H1 (cell line): ENCODE data around the gene ACACA. TPM values are rescaled to one million over a fixed set of nuclear protein-coding genes. Genes with fewer than 3 reads are reported as not detected.

Experiments used
- CTCF ChIA-PET: fragments of 300-600 bp; sonication (Branson Sonifier 250); formaldehyde crosslinking; loops from one replicate; lab custom pipeline; 2021; ENCODE audit not compliant: partially characterized antibody; lab: Charles Lee
- POLR2A ChIA-PET: fragments of 300-600 bp; sonication (Branson Sonifier 250); formaldehyde crosslinking; loops from one replicate; lab custom pipeline; 2021; ENCODE audit warnings: inconsistent platforms; ENCODE audit not compliant: partially characterized antibody; lab: Charles Lee
- DNase-seq, 2 experiments: peaks; one replicate each; pipeline versions ENCODE4 v3.0.0 to v3.0.0-alpha.2; 2010 to 2022; ENCODE audit warnings: low spot score in 2 of 2, low read depth in 1 of 2, mixed read lengths in 1 of 2
- FAIRE-seq: peaks from 2 replicates; lab custom pipeline; 2011; peaks lifted over from hg19 to GRCh38; lab: Jason Lieb, UNC
- H2AFZ ChIP-seq: 2 replicates; pipeline ENCODE4 v1.8.1; 2012; ENCODE audit warnings: low read length, inconsistent platforms
- H2AK5ac ChIP-seq: 2 replicates; pipeline ENCODE4 v1.6.1; 2013; ENCODE audit warnings: low read depth, low read length
- H2BK120ac ChIP-seq: replicated peaks from 2 replicates; pipeline ENCODE3; 2013; ENCODE audit warnings: low read depth, low read length, inconsistent platforms
- H2BK12ac ChIP-seq: 2 replicates; pipeline ENCODE4 v1.6.1; 2013; ENCODE audit warnings: low read depth, low read length
- H2BK15ac ChIP-seq: 2 replicates; pipeline ENCODE4 v1.6.1; 2013; ENCODE audit warnings: low read length
- H2BK20ac ChIP-seq: 2 replicates; pipeline ENCODE4 v1.6.1; 2013; ENCODE audit warnings: low read length
- H2BK5ac ChIP-seq: 2 replicates; pipeline ENCODE4 v1.6.1; 2013; ENCODE audit warnings: low read depth, low read length
- H3K14ac ChIP-seq: 2 replicates; pipeline ENCODE4 v1.6.1; 2013; ENCODE audit warnings: inconsistent platforms; ENCODE audit not compliant: insufficient read length
- H3K18ac ChIP-seq: 2 replicates; pipeline ENCODE4 v1.6.1; 2013; ENCODE audit warnings: low read length; ENCODE audit errors: extremely low read depth
- H3K23ac ChIP-seq: 2 replicates; pipeline ENCODE4 v1.6.1; 2013; ENCODE audit warnings: inconsistent platforms; ENCODE audit not compliant: insufficient read length
- H3K23me2 ChIP-seq: 2 replicates; pipeline ENCODE4 v1.6.1; 2013; ENCODE audit warnings: low read depth, low read length
- H3K27ac ChIP-seq: 2 replicates; pipeline ENCODE4 v1.6.1; 2011; ENCODE audit warnings: low read depth, low read length, inconsistent platforms
- H3K27me3 ChIP-seq, 4 experiments: replicated peaks in 1 of 4; 1 replicate in 1 of 4; 2 replicates in 3 of 4; pipeline versions ENCODE4 v1.6.1 to v1.8.1; 2011 to 2013; ENCODE audit warnings: low read length in 3 of 4, mild to moderate bottlenecking in 3 of 4, inconsistent platforms in 2 of 4, mixed read lengths in 2 of 4, moderate library complexity in 1 of 4; ENCODE audit not compliant: control insufficient read depth in 3 of 4, insufficient read depth in 3 of 4; ENCODE audit errors: extremely low read depth in 1 of 4
- H3K36me3 ChIP-seq, 4 experiments: 2 replicates each; pipeline versions ENCODE4 v1.6.1 to v1.8.1; 2011 to 2013; ENCODE audit warnings: mild to moderate bottlenecking in 4 of 4, low read length in 3 of 4, moderate library complexity in 2 of 4, control low read depth in 1 of 4, inconsistent platforms in 1 of 4; ENCODE audit not compliant: insufficient read depth in 4 of 4, control insufficient read depth in 2 of 4
- H3K4ac ChIP-seq: replicated peaks from 2 replicates; pipeline ENCODE3; 2013; ENCODE audit warnings: low read length, low read depth, mixed read lengths, inconsistent platforms; ENCODE audit not compliant: insufficient read length
- H3K4me1 ChIP-seq, 4 experiments: replicated peaks in 1 of 4; 1 replicate in 1 of 4; 2 replicates in 3 of 4; pipeline versions ENCODE4 v1.6.1 to v1.8.1; 2011 to 2013; ENCODE audit warnings: low read length in 3 of 4, inconsistent platforms in 2 of 4, mixed read lengths in 1 of 4; ENCODE audit not compliant: insufficient read depth in 4 of 4, control insufficient read depth in 3 of 4
- H3K4me2 ChIP-seq, 2 experiments: 2 replicates each; pipeline versions ENCODE4 v1.6.1 to v1.8.1; 2011 to 2013; ENCODE audit warnings: low read depth in 2 of 2, low read length in 2 of 2, control low read depth in 1 of 2, inconsistent platforms in 1 of 2, mild to moderate bottlenecking in 1 of 2; ENCODE audit not compliant: insufficient read depth in 1 of 2
- H3K4me3 ChIP-seq, 4 experiments: fragments of 200-600, 300-600 bp in 1 of 4; sonication (generic), shearing (Covaris generic), sonication (Bioruptor Twin) in 1 of 4; 2 replicates each; pipeline versions ENCODE4 v1.5.1 to v1.8.1; 2011 to 2016; ENCODE audit warnings: low read length in 4 of 4, low read depth in 3 of 4, control low read depth in 2 of 4, inconsistent platforms in 2 of 4, mild to moderate bottlenecking in 2 of 4, mixed read lengths in 1 of 4, moderate library complexity in 1 of 4; ENCODE audit not compliant: insufficient read depth in 2 of 4; ENCODE audit errors: extremely low read depth in 1 of 4
- H3K56ac ChIP-seq: replicated peaks from 2 replicates; pipeline ENCODE3; 2013; ENCODE audit warnings: low read depth, mild to moderate bottlenecking, mixed read lengths, low read length, inconsistent platforms; ENCODE audit not compliant: insufficient read length
- H3K79me1 ChIP-seq: 2 replicates; pipeline ENCODE4 v1.6.1; 2013; ENCODE audit warnings: low read depth, low read length, control low read depth
- H3K79me2 ChIP-seq, 2 experiments: 2 replicates each; pipeline versions ENCODE4 v1.6.1 to v1.8.1; 2012 to 2013; ENCODE audit warnings: low read length in 2 of 2, mild to moderate bottlenecking in 2 of 2, inconsistent platforms in 1 of 2; ENCODE audit not compliant: insufficient read depth in 2 of 2, control insufficient read depth in 1 of 2
- H3K9ac ChIP-seq, 4 experiments: replicated peaks in 1 of 4; 1 replicate in 1 of 4; 2 replicates in 3 of 4; pipeline versions ENCODE4 v1.6.1 to v1.8.1; 2011 to 2013; ENCODE audit warnings: low read depth in 3 of 4, low read length in 3 of 4, control low read depth in 2 of 4, mild to moderate bottlenecking in 2 of 4, moderate library complexity in 2 of 4, inconsistent platforms in 1 of 4; ENCODE audit errors: extremely low read depth in 1 of 4
- H3K9me3 ChIP-seq, 2 experiments: 2 replicates each; pipeline versions ENCODE4 v1.6.1 to v1.8.1; 2012 to 2013; ENCODE audit warnings: mild to moderate bottlenecking in 2 of 2, moderate library complexity in 2 of 2, control low read depth in 1 of 2, inconsistent platforms in 1 of 2, low read depth in 1 of 2, low read length in 1 of 2, mixed read lengths in 1 of 2; ENCODE audit not compliant: insufficient read depth in 2 of 2
- H4K20me1 ChIP-seq, 2 experiments: replicated peaks in 1 of 2; 2 replicates each; pipeline versions ENCODE3 to v1.8.1; 2011 to 2013; ENCODE audit warnings: inconsistent platforms in 2 of 2, low read length in 2 of 2, mild to moderate bottlenecking in 1 of 2; ENCODE audit not compliant: insufficient read depth in 2 of 2, control insufficient read depth in 1 of 2
- H4K5ac ChIP-seq: 2 replicates; pipeline ENCODE4 v1.6.1; 2013; ENCODE audit warnings: low read length, low read depth, mixed read lengths, inconsistent platforms; ENCODE audit not compliant: insufficient read length
- H4K8ac ChIP-seq: 2 replicates; pipeline ENCODE4 v1.8.0; 2013; ENCODE audit warnings: mild to moderate bottlenecking, moderate library complexity, low read length, inconsistent platforms; ENCODE audit not compliant: insufficient read depth; ENCODE audit errors: extremely low read depth
- H4K91ac ChIP-seq: replicated peaks from 2 replicates; pipeline ENCODE3; 2013; ENCODE audit warnings: low read length, mixed read lengths, inconsistent platforms; ENCODE audit not compliant: insufficient read length
- ASH2L ChIP-seq: fragments of 200-600, 300-600 bp; sonication (generic); IDR thresholded peaks from one replicate; pipeline ENCODE4 v1.7.1; 2017; ENCODE audit warnings: low read length
- CBX5 ChIP-seq: fragments of 300-800, 300-1000 bp; sonication (generic); IDR thresholded peaks from 2 replicates; pipeline ENCODE4 v1.7.1; 2016; ENCODE audit warnings: antibody characterized with exemption, low read length, low read depth
- CBX8 ChIP-seq: fragments of 300-800, 300-1000 bp; sonication (generic); IDR thresholded peaks from 2 replicates; pipeline ENCODE4 v1.7.1; 2016; ENCODE audit warnings: low read depth, low read length, borderline replicate concordance
- CREB1 ChIP-seq: IDR thresholded peaks from 2 replicates; pipeline ENCODE4 v1.6.1; 2012; ENCODE audit warnings: inconsistent platforms
- CTBP2 ChIP-seq: IDR thresholded peaks from 2 replicates; pipeline ENCODE4 v1.7.0; 2011; ENCODE audit warnings: borderline replicate concordance, mild to moderate bottlenecking, moderate library complexity, mixed read lengths, low read length; ENCODE audit not compliant: insufficient read depth, insufficient read length
- NANOG ChIP-seq: IDR thresholded peaks from 2 replicates; pipeline ENCODE4 v1.6.1; 2011; ENCODE audit warnings: low read length, low read depth, mild to moderate bottlenecking, inconsistent platforms; ENCODE audit not compliant: insufficient read depth, poor library complexity, severe bottlenecking
- PHF8 ChIP-seq: fragments of 200-600 bp; sonication (generic); conservative IDR thresholded peaks from 2 replicates; pipeline ENCODE4 v1.7.1; 2012; ENCODE audit warnings: low read depth, mild to moderate bottlenecking, inconsistent platforms, low read length, moderate library complexity
- POLR2A ChIP-seq, 2 experiments: IDR thresholded peaks; 1 replicate in 1 of 2; 2 replicates in 1 of 2; pipeline ENCODE4 v1.6.1; 2011; ENCODE audit warnings: low read depth in 2 of 2, low read length in 2 of 2, mild to moderate bottlenecking in 2 of 2; ENCODE audit errors: control extremely low read depth in 1 of 2
- RBBP5 ChIP-seq: IDR thresholded peaks from 2 replicates; pipeline ENCODE4 v1.7.1; 2012; ENCODE audit warnings: low read depth, mild to moderate bottlenecking, inconsistent platforms, low read length, moderate library complexity, borderline replicate concordance
- RFX5 ChIP-seq: IDR thresholded peaks from 2 replicates; pipeline ENCODE4 v1.6.1; 2011; ENCODE audit warnings: low read depth, low read length, improper control_type of control experiment, borderline replicate concordance
- SIX5 ChIP-seq: IDR thresholded peaks from 2 replicates; pipeline ENCODE4 v1.6.1; 2011; ENCODE audit warnings: mild to moderate bottlenecking, low read depth, low read length
- SP1 ChIP-seq: IDR thresholded peaks from 2 replicates; pipeline ENCODE4 v1.6.1; 2011; ENCODE audit warnings: low read depth, low read length
- SP2 ChIP-seq: IDR thresholded peaks from 2 replicates; pipeline ENCODE4 v1.6.1; 2012; ENCODE audit warnings: mild to moderate bottlenecking, low read length, inconsistent platforms
- YY1 ChIP-seq: IDR thresholded peaks from 2 replicates; pipeline ENCODE4 v1.6.1; 2011; ENCODE audit warnings: low read depth, mild to moderate bottlenecking, low read length
- WGBS, 2 experiments: shearing (Covaris generic) in 1 of 2; methylation state at CpG; one replicate each; pipeline versions ENCODE4 v1.1.6 to v1.1.7; 2013 to 2015; ENCODE audit warnings: low lambda C conversion rate in 2 of 2, mixed read lengths in 2 of 2, inconsistent platforms in 1 of 2, low coverage in 1 of 2, missing lambda C conversion rate in 1 of 2; ENCODE audit not compliant: insufficient replicate concordance in 2 of 2, insufficient coverage in 1 of 2, insufficient read length in 1 of 2; ENCODE audit errors: extremely low coverage in 1 of 2, missing lambda C conversion rate in 1 of 2; 5-methylcytosine and 5-hydroxymethylcytosine counted together
- polyA plus RNA-seq, 7 experiments: library from polyadenylated mRNA; depleted of rRNA in 3 of 7; stranded (reverse) in 5 of 7; unstranded in 2 of 7; fragments of >200 nt in 5 of 7; fragments of 200-250 nt in 2 of 7; gene quantifications; 1 replicate in 5 of 7; 2 replicates in 1 of 7; 4 replicates in 1 of 7; pipeline versions ENCODE4 v1.2.1 to v1.2.3, GENCODE V29; 2011 to 2013; ENCODE audit warnings: missing spikeins in 2 of 7, mixed read lengths in 2 of 7
- total RNA-seq: library from RNA; stranded (reverse); fragmentation: NEBNext Ultra II Directional; extraction: Animal tissue kit (Norgen Biotek cat#: 25700); gene quantifications from 2 replicates; pipeline ENCODE4 v1.2.1, GENCODE V29; 2021

Gene ACACA
- total and polyA plus RNA-seq, 2 of the 8 experiments (the other 6 are each of a cell fraction or from before 2014, with no cell fraction given): 74.0 to 160 TPM

DNA sequence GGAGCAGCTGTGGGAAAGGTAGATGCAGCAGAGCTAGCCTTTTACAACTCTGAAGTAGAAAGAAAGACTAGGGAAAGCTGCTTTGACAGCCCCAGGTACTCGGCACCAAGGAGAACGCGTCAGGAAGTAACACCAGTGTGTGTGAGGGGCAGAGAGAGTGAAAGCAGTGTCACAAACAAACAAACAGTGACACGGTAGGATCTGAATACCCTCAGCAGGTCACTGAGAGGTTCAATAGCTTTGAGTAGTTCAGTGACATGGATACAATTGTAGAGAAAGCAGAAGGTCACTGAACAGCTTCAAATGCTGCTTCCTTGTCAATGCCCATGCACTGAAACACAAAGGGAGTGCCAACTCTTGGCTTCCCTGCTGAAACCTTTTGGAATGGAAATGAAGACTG is 181.2 kb downstream of the ACACA start:
- H3K27ac ChIP-seq: peak overlapping the region; percentile 33; the same call in 1 of the 2 replicates
- no peak for FAIRE-seq
- TF ChIP-seq PHF8 (no peak), CREB1 (peak; percentile 31; the same call in 1 of the 2 replicates), YY1 (no peak), SP1 (no peak), CTBP2 (no peak), CBX5 (no peak), SIX5 (no peak), POLR2A (IDR thresholded peaks at IDR 0.05; ENCODE audit: control extremely low read depth in 1 of 2, low read depth in 2 of 2, low read length in 2 of 2) (no peak), NANOG (no peak), SP2 (no peak), ASH2L (peak; percentile 35), CBX8 (no peak), RFX5 (no peak), RBBP5 (0 out of 2 replicates have a peak, but pooled peaks have one; percentile 23)

More for the DNA sequence above, 181.2 kb downstream of the ACACA start:
- no peak overlapping the region for H3K14ac ChIP-seq
- CTCF ChIA-PET: interaction anchor here (0.8 to 3.6 kb wide), 11 partner anchors 9 to 345 kb away, joined by 3 to 29 read pairs (median 5); no protein-coding TSS in a partner anchor
- H3K27me3 ChIP-seq: no peaks in the 10 kb centered on the region
- no peak overlapping the region for H4K5ac ChIP-seq
- H3K23ac ChIP-seq: no peak overlapping the region
- H3K36me3 ChIP-seq: peaks cover 2 to 39% (median 5%) of the 10 kb centered on the region in 4 experiments; a peak in 5 of 8 replicates
- no peaks in the 10 kb centered on the region for H3K23me2 ChIP-seq
- H4K91ac ChIP-seq: no peak overlapping the region
- H2AK5ac ChIP-seq: no peak overlapping the region; the same call in 1 of the 2 replicates
- H3K18ac ChIP-seq: 0 out of 2 replicates have a peak overlapping the region, but pooled peaks have one; percentile 16
- no peaks in the 10 kb centered on the region for H3K9me3 ChIP-seq
- H3K4me2 ChIP-seq: peak overlapping the region; percentile 8 to 47; a peak in 3 of 4 replicates
- H2BK5ac ChIP-seq: peak overlapping the region; percentile 29; the same call in 1 of the 2 replicates
- H3K4me1 ChIP-seq: peaks cover 4 to 17% (median 11%) of the 10 kb centered on the region in 4 experiments; a peak in 6 of 7 replicates
- no peak overlapping the region for H2AFZ ChIP-seq
- WGBS, 2 experiments: 51% methylated on average over 4 of the region's 4 CpGs; no CpG with 5 or more reads in 1 of the 2 experiments
- no peak for DNase-seq
- peak overlapping the region in 1 of 4 experiments; percentile 5; a peak in 1 of 8 replicates for H3K4me3 ChIP-seq
- H3K56ac ChIP-seq: no peak overlapping the region
- H4K20me1 ChIP-seq: no peaks in the 10 kb centered on the region
- no peak overlapping the region for H3K9ac ChIP-seq
- no peak overlapping the region for H2BK15ac ChIP-seq
- H4K8ac ChIP-seq: no peak overlapping the region
- H2BK120ac ChIP-seq: no peak overlapping the region
- no peaks in the 10 kb centered on the region for H3K79me1 ChIP-seq
- POLR2A ChIA-PET: interaction anchor here (1.0 to 1.3 kb wide), 3 partner anchors 51 to 182 kb away, joined by 3 to 4 read pairs (median 3); partner anchors contain the start of genes ACACA and TADA2A
- no peak overlapping the region for H3K4ac ChIP-seq
- peak overlapping the region; percentile 7; the same call in 1 of the 2 replicates for H2BK12ac ChIP-seq
- H2BK20ac ChIP-seq: 0 out of 2 replicates have a peak overlapping the region, but pooled peaks have one; percentile 34
- no peaks in the 10 kb centered on the region for H3K79me2 ChIP-seq
